ENCODE measurements around the gene RAB5B.

Gene RAB5B

DNA sequence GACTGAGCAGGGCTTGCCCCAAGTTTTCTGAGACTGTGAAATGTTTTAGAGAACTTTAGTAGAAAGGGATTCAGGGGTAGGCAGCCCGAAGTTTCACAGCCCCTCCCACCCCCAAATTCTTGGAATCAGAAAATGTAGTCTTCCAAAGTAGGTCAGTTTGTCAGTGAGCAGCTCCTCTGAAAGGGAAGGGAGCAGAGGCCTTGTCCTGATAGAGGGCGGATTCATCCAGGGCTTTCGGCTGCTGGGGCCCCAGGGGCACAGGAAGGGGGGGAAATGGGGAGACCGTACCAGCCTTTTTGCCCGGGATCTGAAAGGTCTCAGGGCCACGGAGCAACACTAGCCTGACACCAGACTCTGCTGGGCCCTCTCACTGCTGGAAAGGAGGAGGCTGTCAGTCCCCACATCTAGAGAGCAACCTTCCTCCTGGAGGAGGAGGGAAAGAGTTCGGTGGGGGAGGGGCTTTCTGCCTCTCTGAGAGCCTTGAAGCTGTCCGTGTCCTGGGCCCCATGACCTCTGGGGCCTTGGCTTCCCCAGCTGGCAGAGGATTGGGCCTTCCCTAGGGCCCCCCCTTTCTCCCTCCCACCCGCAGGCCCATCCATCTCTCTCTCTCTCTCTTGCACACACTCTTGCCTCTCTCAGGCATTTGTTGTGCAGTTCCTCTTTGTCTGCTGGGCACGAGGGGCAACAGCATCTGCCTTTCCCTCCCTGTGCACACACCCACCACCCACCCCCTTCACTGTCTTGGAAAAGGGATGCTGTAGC is 46.7 kb downstream of the RAB5B start, which contains the start of gene IKZF4:
Gene IKZF4 (plus strand): TSS at position 621 of the 762 bp plus-strand sequence. CDS start 451 bp downstream, outside the sequence.
- H3K9ac ChIP-seq (ENCODE audit: insufficient read length) = no peak within 1 kb of the TSS
- H3K27ac ChIP-seq = no peak within 1 kb of the TSS
- no peak within 1 kb of the TSS for H3K4me3 ChIP-seq
- no peak for DNase-seq (ENCODE audit: low read depth, low spot score)
- no peak for TF ChIP-seq EZH2 (IDR thresholded peaks at IDR 0.05)
- TF ChIP-seq POLR2AphosphoS5 (IDR thresholded peaks at IDR 0.05; ENCODE audit: borderline replicate concordance, low read depth, low read length) = no peak
- no peak for TF ChIP-seq FOXP2 (optimal IDR thresholded peaks at IDR 0.05; ENCODE audit: control extremely low read depth, extremely low read length, insufficient read depth)
- H3K36me3 ChIP-seq (ENCODE audit: insufficient read depth, low read length) = no peaks in the 10 kb centered on the region
- H3K9me3 ChIP-seq (ENCODE audit: low read depth, low read length) = no peaks in the 10 kb centered on the region

DNA sequence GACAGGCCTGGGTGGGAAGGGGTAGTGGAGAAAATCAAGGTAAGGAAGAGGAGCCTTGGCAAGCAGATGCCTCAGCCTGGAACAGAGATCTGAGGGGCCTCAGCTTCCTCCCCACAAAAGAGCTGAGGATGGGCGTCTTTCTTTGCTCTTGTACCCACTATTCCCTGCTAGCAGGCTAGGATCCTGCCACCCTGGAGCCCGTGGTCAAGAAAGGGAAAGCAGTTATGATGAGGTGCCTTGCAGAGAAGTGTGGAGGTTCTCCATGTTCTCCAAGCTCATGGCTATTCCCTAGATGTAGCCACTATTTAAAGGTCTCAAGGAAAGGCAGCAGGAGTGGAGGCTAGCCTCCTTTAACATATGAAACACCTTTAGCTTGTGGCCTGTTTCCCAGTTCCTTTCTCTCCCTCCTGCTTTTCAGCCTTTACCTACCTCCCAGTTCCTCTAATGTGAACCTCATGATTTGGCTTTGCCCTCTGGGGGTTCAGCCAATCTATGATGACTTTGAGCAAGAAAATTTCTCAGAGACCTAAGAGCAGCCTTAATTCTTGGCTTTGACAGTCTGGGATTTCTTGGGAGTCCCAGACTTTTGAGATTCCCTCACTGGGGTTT is 48.1 kb downstream of the RAB5B start:
- TF ChIP-seq EZH2 (IDR thresholded peaks at IDR 0.05) (no peak), POLR2AphosphoS5 (IDR thresholded peaks at IDR 0.05; ENCODE audit: borderline replicate concordance, low read depth, low read length) (no peak), FOXP2 (optimal IDR thresholded peaks at IDR 0.05; ENCODE audit: control extremely low read depth, extremely low read length, insufficient read depth) (no peak)
- DNase-seq (ENCODE audit: low read depth, low spot score) = no peak
- Histone ChIP-seq H3K27ac (no peak overlapping the region), H3K9me3 (ENCODE audit: low read depth, low read length) (no peaks in the 10 kb centered on the region), H3K9ac (ENCODE audit: insufficient read length) (no peak overlapping the region), H3K36me3 (ENCODE audit: insufficient read depth, low read length) (no peaks in the 10 kb centered on the region), H3K4me3 (no peak overlapping the region)

DNA sequence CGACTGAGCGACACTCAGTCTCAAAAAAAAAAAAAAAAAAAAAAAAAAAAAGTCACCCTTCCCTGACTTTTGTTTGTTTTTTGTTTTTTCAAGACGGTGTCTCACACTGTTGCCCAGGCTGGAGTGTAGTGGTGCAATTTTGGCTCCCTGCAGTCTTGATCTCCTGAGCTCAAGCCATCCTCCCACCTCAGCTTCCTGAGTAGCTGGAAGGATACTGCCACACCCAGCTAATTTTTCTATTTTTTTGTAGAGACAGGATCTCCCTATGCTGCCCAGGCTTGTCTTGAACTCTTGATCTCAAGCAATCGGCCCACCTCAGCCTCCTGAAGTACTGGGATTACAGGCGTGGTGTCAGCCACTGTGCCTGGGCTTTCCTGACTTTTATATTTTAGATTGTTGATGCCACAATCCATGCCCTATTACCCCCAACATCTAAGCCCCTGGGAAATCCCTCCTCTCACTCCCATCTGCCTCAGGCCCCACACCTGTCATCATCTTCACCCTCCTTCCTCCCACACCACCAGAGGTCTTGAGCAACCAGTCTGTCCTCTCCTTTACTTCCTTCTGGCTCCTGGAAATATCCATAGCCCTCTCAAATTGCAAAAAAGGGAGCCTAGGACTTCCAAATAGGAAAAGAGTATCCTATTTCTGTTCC is 54.8 kb downstream of the RAB5B start:
- no peak overlapping the region for H3K4me3 ChIP-seq
- no peak overlapping the region for H3K27ac ChIP-seq
- TF ChIP-seq FOXP2 (optimal IDR thresholded peaks at IDR 0.05; ENCODE audit: control extremely low read depth, extremely low read length, insufficient read depth) = no peak
- no peak for TF ChIP-seq EZH2 (IDR thresholded peaks at IDR 0.05)
- TF ChIP-seq POLR2AphosphoS5 (IDR thresholded peaks at IDR 0.05; ENCODE audit: borderline replicate concordance, low read depth, low read length) = no peak
- no peaks in the 10 kb centered on the region for H3K9me3 ChIP-seq (ENCODE audit: low read depth, low read length)
- DNase-seq (ENCODE audit: low read depth, low spot score) = no peak
- no peak overlapping the region for H3K9ac ChIP-seq (ENCODE audit: insufficient read length)
- no peaks in the 10 kb centered on the region for H3K36me3 ChIP-seq (ENCODE audit: insufficient read depth, low read length)

DNA sequence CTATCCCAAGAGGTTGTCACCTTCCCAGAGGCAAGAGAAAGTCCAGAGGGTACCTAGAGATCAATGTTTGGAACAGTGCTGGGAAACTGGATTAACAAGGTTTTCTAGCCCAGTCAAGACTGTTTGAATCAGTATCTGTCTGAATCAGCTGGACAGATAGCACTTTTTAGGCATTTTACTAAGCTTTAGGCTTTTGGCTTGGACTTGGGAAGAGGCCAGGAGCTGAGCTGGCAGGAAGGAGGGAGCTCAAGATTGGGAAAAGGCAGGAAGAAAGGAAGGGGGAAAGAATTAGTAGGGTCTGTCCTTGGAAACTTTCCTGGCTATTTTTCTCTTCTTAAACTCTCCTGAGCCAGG is 55.3 kb downstream of the RAB5B start:
- Histone ChIP-seq H3K9ac (ENCODE audit: insufficient read length) (no peak overlapping the region), H3K9me3 (ENCODE audit: low read depth, low read length) (no peaks in the 10 kb centered on the region), H3K36me3 (ENCODE audit: insufficient read depth, low read length) (no peaks in the 10 kb centered on the region), H3K4me3 (no peak overlapping the region), H3K27ac (no peak overlapping the region)
- TF ChIP-seq EZH2 (IDR thresholded peaks at IDR 0.05) (no peak), FOXP2 (optimal IDR thresholded peaks at IDR 0.05; ENCODE audit: control extremely low read depth, extremely low read length, insufficient read depth) (no peak), POLR2AphosphoS5 (IDR thresholded peaks at IDR 0.05; ENCODE audit: borderline replicate concordance, low read depth, low read length) (no peak)
- no peak for DNase-seq (ENCODE audit: low read depth, low spot score)

DNA sequence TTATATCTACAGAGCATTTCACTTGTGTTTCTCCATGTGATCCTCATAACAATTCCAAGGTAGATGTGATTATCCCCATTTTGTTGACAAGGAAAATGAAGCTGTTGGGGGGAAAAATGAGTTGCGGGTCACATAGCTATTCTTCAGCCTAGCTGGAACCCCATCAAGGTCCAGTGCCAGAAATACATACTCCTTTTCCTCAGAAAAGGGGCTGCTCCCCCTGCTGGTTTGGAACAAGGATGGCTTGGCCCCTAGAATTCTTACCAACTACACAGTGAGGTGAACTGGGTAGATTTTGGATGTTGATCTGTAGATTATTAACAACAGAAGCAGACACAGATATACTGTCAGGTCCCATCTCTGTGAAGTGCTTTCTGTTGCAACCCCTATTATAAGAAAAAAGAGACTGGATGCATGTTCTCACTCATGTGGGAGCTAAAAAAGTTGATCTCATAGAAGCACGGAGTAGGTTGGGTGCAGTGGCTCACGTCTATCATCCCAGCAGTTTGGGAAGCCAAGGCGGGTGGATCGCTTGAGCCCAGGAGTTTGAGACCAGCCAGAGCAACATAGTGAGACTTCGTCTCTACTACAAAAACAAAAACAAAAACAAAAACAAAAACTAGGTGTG is 55.9 kb downstream of the RAB5B start:
- no peak for DNase-seq (ENCODE audit: low read depth, low spot score)
- no peaks in the 10 kb centered on the region for H3K9me3 ChIP-seq (ENCODE audit: low read depth, low read length)
- H3K9ac ChIP-seq (ENCODE audit: insufficient read length) = no peak overlapping the region
- no peak overlapping the region for H3K4me3 ChIP-seq
- no peak overlapping the region for H3K27ac ChIP-seq
- TF ChIP-seq FOXP2 (optimal IDR thresholded peaks at IDR 0.05; ENCODE audit: control extremely low read depth, extremely low read length, insufficient read depth) (no peak), EZH2 (IDR thresholded peaks at IDR 0.05) (no peak), POLR2AphosphoS5 (IDR thresholded peaks at IDR 0.05; ENCODE audit: borderline replicate concordance, low read depth, low read length) (no peak)
- no peaks in the 10 kb centered on the region for H3K36me3 ChIP-seq (ENCODE audit: insufficient read depth, low read length)

DNA sequence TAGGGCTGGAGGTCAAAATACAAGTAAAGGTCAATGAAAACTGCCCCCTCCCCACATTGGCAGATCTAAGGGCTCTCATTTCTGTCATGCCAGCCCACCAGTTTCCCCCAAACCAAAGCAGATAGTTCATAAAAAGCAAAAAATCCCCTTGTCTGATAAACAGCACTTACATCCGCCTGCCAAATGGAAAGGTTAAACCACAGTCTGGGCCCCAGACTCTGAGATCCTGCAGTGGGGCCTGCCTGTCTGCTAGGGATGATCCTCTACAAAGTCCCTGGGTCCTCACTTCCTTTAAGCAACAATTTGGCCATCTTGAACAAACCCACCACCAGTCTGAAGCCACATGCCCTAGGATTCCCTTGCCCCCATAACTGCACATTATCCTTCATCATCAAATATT is 58.1 kb downstream of the RAB5B start:
- DNase-seq (ENCODE audit: low read depth, low spot score) = no peak

DNA sequence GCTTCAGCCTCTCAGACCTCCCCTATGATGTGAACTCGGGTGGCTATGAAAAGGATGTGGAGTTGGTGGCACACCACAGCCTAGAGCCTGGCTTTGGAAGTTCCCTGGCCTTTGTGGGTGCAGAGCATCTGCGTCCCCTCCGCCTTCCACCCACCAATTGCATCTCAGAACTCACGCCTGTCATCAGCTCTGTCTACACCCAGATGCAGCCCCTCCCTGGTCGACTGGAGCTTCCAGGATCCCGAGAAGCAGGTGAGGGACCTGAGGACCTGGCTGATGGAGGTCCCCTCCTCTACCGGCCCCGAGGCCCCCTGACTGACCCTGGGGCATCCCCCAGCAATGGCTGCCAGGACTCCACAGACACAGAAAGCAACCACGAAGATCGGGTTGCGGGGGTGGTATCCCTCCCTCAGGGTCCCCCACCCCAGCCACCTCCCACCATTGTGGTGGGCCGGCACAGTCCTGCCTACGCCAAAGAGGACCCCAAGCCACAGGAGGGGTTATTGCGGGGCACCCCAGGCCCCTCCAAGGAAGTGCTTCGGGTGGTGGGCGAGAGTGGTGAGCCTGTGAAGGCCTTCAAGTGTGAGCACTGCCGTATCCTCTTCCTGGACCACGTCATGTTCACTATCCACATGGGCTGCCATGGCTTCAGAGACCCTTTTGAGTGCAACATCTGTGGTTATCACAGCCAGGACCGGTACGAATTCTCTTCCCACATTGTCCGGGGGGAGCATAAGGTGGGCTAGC is 60.9 kb downstream of the RAB5B start:
- H3K36me3 ChIP-seq (ENCODE audit: insufficient read depth, low read length) = no peaks in the 10 kb centered on the region
- H3K9me3 ChIP-seq (ENCODE audit: low read depth, low read length) = no peaks in the 10 kb centered on the region
- no peak for DNase-seq (ENCODE audit: low read depth, low spot score)
- H3K9ac ChIP-seq (ENCODE audit: insufficient read length) = no peak overlapping the region
- no peak overlapping the region for H3K4me3 ChIP-seq
- no peak overlapping the region for H3K27ac ChIP-seq
- TF ChIP-seq EZH2 (IDR thresholded peaks at IDR 0.05) = no peak
- no peak for TF ChIP-seq POLR2AphosphoS5 (IDR thresholded peaks at IDR 0.05; ENCODE audit: borderline replicate concordance, low read depth, low read length)
- TF ChIP-seq FOXP2 (optimal IDR thresholded peaks at IDR 0.05; ENCODE audit: control extremely low read depth, extremely low read length, insufficient read depth) = no peak

More for the DNA sequence above, 58.1 kb downstream of the RAB5B start:
- no peaks in the 10 kb centered on the region for H3K36me3 ChIP-seq (ENCODE audit: insufficient read depth, low read length)
- H3K27ac ChIP-seq = no peak overlapping the region
- TF ChIP-seq POLR2AphosphoS5 (IDR thresholded peaks at IDR 0.05; ENCODE audit: borderline replicate concordance, low read depth, low read length) (no peak), FOXP2 (optimal IDR thresholded peaks at IDR 0.05; ENCODE audit: control extremely low read depth, extremely low read length, insufficient read depth) (no peak), EZH2 (IDR thresholded peaks at IDR 0.05) (no peak)
- H3K4me3 ChIP-seq = no peak overlapping the region
- H3K9ac ChIP-seq (ENCODE audit: insufficient read length) = no peak overlapping the region
- H3K9me3 ChIP-seq (ENCODE audit: low read depth, low read length) = no peaks in the 10 kb centered on the region
